NCI-H2081 treated with DMSO at 0.1 percent for 48 hours (cell line): Measurements from ENCODE around the gene FOXG1.

Source experiments
- DNase-seq: peaks from one replicate; lab custom pipeline; 2025; lab: John Stamatoyannopoulos, UW

The FOXG1 gene

GRCh38 chr14:28766469-28766955 lies at the start of gene FOXG1:
Gene FOXG1 (plus strand): TSS chr14:28766787. CDS start chr14:28767280, 493 bp downstream.
- peak; percentile 53 for DNase-seq

GRCh38 chr14:28719130-28719529 lies 47.5 kb upstream of the FOXG1 start:
- DNase-seq, result no peak

GRCh38 chr14:28731358-28731757 lies 35.2 kb upstream of the FOXG1 start:
- no peak for DNase-seq

DNA sequence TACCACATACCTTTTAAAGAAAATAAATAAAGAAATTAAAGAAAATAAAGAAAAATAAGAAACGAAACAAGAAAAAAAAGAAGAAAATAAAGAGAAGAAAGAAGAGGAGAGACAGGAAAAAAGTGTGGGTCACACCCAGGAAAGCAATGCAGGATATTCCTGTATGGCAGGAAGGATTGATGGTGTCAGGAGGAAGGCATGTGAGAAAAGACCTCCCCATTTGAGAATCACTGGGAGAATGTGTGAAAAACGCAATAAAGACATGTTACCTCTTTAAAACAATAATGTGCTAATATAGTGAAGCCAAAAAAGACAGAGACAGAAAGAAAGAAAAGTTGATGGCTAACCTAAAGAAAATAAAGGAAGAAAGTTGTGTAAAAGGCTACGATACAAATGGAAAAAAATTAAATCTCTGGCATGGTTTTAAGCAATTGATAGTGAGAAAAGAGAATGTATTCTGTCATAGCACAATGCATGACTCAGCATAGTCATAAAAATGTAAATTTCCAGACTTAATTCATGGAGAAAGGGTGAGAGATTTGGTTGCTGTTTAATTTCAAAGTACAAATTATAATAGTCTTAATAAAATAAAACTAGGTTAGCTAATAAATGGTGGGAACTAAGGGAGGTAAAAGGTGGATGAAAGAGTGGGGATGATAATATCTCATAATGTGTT lies 24.3 kb upstream of the FOXG1 start:
- DNase-seq, result no peak

DNA sequence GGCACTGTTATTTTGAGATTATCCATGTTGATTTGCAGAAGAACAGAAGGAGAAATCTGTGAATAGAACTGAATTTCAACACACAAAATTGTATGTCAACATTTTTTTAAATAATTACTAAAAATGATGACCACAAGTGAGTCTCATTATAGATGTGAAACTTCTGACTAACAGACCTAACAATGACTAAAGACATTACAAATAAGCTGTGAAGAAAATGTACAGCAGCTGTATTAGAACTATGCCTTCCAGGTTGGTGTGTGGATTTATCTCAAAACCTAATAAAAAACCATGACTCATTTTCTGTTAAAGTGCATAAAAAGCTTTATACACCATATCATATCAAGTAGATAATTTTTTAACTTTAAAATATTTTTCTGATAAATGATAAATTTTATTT lies 22.5 kb upstream of the FOXG1 start:
- DNase-seq, result no peak

DNA sequence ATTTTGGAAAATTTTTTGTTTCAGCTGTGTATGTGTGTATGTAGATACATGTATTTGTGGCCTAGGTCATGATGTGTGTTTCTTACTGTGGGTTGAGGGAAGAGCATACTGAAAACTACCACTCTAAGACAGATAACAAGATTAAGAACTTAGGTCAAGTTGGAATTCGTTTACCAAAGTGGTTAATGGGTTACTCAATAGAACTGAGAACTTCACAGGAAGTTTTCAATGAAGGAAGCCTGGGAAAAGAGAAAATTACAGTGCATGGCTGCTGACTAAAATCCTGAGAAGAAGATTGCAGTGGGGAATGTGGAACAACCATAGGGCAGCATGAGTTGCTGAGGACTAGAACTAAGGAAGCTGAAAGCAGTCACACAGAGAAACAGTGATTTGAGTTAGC lies 21.4 kb upstream of the FOXG1 start:
- DNase-seq, result no peak

GRCh38 chr14:28746247-28746646 lies 20.3 kb upstream of the FOXG1 start:
- DNase-seq, result no peak

DNA sequence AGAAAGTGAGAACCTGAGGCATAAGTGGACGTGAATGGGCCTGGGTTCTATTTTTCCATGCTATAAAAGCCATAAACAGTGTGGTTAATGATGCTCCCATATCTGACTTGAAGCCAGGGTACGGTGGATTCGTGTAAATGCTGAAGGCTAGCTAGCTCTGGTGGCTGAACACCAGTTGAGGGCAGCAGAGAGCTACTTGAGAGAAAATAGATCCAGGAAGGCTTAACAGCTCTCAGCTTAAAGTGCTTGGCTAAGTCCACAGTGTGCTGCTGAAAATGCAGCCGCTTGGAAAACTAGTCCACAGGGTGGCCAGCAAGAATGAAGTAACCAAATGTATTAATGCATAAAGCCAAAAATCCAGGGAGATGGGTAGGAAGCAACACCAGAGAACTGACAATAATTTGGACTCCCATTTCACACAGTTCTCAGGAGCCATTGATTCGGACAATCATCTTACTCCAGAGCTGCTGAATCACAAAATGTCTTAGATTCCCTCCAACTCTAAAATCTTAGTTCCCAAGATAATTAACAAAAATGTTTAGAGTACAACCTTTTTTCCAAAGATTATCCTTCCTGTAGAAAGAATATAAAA lies 15.0 kb upstream of the FOXG1 start:
- peak; percentile 67 for DNase-seq

- DNase-seq, result no peak
These were observed 12.2 kb upstream of the FOXG1 start for GRCh38 chr14:28754209-28754985.

DNA sequence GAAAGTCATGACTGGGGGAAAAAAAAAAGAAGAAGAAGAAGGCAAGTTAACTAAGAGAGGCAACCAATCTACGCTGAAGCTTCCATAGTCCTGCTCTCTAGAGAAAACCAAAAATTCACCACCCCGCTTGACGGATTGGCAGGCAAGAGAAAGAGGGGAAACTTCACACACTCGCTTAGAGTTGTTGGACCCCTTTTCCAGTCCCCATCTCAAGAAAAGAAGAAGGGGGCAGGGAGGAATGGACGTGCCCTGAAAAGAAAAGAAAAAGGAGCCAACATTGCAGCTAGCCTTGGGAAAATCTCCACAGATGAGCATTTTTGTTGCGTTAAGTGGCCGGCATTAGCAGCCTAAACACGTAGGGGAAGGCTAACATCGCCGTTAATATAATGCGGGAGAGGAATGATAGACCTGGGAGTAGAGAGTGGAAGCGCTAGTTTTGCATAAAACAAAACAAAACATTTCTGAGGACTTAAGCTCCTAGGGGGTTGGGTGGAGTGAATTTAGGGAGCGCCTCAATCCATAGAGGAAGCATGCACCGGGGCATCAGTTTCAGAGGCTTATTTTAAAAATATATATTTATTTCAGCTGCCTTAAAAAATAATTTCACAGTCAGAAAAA lies 11.3 kb upstream of the FOXG1 start:
- no peak for DNase-seq

DNA sequence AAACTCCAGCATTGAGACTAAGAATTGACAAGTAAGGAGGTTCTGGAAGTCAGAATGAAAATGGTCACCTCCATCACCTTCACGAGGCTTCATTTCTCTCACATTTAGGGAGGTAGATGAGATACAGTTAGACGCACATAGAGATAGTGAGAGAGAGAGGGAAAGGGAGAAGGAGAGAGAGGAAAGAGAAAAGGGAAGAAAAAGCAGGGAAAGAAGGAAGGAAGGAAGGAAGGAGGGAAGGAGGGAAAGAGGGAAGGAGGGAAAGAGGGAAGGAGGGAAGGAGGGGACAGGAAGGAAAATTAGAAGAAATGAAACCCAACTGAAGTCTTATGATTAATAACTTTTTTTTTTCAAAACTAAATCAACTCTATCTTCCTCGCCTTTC lies 10.7 kb upstream of the FOXG1 start:
- DNase-seq, result no peak

DNA sequence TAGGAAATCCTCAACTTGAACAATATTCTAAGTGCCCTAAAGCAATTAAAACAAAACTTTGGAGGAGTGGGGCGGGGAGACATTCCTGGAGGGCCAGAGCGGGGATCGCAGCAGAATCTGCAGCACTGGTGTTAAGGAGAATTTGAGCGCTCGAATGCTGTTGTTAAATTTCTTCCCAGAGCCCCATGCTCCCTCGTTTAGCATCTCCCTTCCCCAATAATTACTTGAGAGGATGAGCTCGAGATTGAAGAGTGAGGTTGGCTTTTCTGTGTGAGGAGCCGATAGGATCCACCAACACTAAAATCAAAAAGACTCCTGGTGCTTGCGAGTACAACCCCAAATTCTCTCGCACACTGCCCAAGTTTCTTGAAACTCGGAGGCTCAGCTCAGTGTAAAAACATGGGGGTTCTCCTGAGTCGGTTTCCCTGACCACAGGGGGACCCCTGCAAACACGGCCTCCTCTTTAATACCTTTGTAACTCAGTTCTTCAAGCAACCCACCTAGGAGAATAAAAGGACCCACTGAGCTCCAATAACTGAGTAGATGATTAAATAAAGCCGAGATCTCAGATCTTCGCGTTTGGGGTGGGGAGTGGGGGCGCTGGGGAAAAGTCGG lies 10.2 kb upstream of the FOXG1 start:
- no peak for DNase-seq

DNA sequence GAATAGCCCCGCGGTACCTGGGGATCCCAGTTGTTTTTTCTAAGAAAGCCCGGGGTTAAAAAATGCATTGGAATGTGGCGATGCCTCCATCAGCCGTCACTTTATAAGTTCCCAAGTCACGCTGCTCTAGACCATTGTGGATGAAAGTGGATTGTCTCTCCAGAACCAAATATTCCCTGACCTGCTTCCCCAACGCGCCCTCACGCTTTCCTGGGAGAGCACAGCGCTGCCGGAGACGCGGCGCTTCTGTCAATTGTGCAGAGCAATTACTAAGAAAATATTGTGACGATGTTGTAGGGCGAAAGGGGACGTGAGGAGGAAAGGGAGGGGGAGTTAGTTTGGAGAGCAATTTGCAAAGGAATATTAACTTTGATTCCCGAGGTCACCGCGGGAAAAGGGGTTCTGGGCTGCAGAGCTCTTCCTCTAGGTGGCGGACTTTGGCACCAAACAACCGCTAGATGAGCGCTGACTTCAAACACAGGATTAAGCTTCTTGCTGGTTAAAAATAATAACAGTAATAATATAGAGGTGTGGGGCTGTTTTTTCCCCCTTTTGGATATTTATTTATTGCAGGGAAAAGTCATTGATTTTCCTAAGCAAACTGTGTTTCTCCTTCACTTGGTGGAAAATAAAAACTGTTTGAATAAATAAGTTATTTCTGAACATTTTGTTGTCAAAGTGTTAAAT lies 9.6 kb upstream of the FOXG1 start:
- no peak for DNase-seq

GRCh38 chr14:28757786-28758185 lies 8.8 kb upstream of the FOXG1 start:
- no peak for DNase-seq

DNA sequence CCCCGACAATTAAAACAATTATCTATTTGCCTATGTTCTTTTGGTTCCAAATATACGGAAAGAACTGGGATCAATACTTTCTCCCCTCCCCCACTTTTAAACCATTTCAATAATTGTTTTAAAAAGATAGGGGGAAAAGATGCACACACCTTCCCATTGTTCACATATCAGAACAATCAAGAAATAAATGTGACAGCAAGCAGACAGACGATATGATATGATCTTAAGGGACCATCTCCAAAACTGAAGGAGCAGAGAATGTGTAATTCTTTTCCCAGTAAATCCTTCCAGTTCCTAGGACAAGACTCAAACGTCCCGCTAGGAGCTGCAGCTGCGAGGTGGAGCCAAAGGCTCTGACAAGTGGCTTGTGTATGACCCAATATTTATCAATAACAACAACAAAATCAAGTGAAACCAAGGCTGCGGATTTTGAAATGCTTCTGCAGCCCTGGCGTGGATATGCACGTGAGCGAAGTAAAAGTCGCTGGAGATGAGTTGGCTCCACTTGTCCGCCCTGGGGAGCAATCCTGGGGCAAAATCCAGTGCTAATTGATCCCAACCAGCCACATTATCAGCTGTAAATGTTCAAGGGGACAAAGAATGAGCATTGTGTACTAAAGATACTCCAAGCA lies 8.2 kb upstream of the FOXG1 start:
- no peak for DNase-seq

DNA sequence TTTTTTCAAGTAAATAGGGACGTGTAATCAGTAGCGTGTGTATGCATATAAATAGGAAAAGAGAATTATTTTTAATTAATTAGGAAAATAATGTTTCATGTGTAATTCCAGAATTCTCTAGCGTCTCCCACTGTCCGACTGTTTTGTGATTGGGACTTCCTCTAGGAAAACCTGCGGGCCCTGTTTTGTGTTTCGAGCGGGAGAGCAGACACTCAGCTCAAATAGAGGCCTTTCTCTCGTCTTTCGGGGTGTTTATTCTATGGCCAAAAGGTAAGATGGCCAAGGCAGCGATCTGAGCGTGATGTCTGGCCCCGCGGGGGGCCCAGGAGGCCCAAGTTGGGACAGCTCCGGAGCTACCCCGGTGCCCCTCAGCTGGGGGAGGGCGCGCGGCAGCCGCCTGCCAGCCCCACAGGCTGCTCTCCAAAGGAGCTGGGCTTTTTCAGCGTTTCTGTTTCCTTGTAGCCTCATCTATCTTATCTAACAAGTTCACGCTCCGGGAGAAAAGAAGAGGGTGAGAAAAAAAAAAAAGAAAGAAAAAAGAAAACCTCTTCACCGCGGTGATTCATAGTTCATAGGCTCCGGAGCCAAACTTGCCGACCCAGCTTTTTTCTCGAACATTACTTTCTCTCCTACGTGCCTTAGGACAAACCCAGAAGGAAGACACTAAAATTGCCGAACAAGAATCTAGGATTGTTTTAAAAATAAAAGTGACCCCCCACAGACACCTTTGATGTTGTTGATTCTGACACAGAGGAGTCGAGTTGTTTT lies 7.5 kb upstream of the FOXG1 start:
- no peak for DNase-seq

- DNase-seq, result no peak
These were observed 6.8 kb upstream of the FOXG1 start for GRCh38 chr14:28759653-28760313.

- DNase-seq, result no peak
These were observed 6.1 kb upstream of the FOXG1 start for GRCh38 chr14:28760431-28760996.
